ENCODE results near the gene GCC1. TPM values are rescaled to one million over a fixed set of nuclear protein-coding genes. Genes with fewer than 3 reads are reported as not detected.

Gene GCC1
- total RNA-seq, 1 donor from 2014 or later = 16.4 TPM

DNA sequence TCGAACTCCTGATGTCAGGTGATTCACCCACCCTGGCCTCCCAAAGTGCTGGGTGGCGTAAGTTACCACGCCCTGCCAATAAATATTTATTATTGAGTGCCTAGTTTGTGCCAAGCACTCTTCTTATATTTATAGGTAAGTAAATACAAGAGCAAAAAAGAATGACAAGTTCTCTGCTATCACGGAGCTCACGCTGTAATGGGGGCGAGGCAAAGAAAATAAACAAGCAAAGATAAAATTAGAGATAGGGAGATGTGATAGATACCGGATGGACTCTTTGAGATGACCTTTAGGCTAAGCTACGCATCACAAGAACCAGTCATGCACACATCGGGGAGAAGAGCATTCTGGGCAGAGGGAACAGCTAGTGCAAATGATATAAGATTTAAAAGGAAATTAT is 46.3 kb downstream of the GCC1 start:
- DNase-seq (ENCODE audit: low spot score) = no peak

DNA sequence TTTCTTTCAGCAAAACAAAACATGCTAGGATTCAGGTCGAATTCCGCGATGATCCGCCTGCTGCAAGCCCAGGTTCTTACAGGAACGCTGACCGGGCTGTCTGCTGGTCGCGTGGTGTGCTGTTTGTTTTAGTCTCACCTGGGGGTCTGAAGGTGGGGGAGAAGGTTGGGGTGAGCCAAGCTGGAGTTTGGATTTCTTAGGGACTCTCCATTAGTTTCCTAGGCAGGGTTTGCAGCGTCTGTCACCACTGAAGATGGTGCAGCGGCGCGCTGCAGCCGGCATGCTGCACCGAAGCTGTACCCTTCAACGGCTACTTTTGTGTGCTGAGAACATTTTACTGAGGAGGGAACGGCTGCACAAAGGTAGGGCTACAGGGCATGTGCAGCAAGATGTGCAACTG is 48.7 kb downstream of the GCC1 start:
- DNase-seq (ENCODE audit: low spot score) = no peak

DNA sequence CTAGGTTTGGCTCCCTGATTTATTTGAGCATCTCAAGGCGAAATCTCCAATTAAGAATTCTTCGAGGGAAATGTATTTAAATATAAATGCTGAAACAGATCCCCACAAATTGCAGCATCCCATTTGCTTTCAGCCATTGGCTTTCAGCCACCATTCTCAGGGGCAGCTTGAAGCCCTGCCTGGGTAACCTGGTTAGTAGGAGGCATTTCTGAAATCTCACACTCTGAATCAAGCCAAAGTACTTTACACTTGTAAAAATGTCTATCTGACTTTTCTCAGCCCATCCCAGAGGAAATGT is 49.1 kb downstream of the GCC1 start:
- no peak for DNase-seq (ENCODE audit: low spot score)

DNA sequence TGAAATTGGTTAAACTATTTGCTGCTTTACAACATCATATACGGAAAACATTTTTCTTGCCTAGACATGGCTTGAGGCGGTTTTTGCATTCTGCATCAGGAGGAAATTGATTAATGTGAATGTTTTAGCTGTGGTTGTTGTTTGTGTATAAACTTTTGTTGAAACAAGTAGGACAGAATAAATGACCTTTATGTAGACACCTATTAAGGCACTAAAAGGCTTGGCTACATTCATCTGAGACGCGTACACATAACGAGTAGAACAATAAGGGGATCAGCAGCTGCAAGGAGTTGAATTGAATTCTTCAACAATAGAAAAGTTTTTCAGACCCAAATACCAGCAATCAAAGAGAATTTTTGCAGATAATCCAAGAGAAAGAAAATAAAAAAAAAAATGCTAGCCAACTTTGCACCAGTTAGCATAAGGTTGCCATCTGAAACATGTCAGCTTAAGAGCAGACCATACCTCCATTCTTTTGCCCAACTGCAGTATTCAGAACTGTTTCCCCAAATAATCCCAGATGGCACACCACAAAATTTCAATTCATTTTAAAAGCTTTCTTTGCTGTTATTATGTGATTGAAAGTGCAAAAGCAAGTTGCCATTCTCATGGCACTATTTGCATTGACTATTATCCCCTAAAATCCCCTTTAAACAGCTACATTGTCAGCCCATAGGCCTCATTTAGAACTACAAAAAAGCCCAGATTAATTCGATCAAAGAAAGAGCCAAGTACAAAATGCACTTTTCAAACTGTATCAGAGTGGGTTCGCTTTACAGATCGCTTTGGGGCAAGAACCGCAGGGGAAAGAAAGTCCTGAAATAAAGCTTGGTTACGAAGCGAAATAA is 49.6 kb downstream of the GCC1 start:
- no peak for DNase-seq (ENCODE audit: low spot score)

DNA sequence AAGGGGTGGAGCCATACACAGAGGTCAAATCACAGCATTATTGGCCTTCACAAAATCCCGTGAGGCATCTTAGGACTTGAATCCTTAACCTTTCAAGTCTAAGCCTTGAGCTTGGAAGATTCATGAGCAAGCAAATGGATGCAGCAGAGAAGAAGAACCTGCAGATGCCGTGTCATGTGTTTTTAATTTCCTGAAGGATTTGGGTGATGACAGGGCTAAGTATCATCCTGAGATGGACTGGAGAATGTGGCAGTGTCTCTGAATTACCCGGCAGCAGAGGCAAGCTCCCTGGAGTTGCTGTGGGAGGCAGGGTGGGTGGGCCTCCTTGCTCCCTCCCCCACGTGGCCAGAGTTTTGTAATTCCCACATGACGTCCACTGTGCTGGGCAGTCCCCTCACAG is 50.8 kb downstream of the GCC1 start:
- no peak for DNase-seq (ENCODE audit: low spot score)

DNA sequence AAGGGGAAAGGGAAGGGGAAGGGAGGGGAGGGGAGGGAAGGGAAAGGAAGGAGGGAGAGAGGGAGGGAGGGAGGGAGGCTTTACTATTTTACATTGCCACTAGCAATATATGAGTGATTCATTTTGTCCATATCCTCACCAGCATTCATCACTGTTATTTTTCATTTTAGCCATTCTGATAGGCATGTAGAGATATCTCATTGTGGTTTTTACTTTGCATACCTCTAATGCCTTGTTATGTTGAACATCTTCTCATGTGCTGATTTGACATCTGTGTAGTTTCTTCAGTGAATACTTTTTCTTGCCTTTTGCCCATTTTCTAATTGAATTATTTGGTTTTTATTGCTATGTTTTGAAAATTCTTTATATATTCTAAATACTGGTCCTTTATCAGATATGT is 52.7 kb downstream of the GCC1 start:
- DNase-seq (ENCODE audit: low spot score) = no peak

DNA sequence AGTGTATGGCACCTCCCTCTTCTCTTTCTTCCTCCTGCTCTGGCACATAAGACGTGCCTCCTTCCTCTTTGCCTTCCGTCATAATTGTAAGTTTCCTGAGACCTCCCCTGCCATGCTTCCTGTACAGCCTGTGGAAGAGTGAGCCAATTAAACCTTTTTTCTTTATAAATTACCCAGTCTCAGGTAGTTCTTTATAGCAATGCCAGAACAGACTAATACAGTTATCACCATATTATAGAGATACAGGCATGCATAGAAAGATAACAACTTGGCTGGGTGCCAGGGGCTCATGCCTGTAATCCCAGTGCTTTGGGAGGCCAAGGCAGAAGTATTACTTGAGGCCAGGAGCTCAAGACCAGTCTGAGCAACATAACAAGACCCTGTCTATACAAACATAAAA is 53.2 kb downstream of the GCC1 start:
- no peak for DNase-seq (ENCODE audit: low spot score)

Other genes with a start within 250 kb of the GCC1 start
- 40.2 TPM for gene ZNF800, start 192.9 kb downstream of the GCC1 start, total RNA-seq
- 96.2 TPM for gene ARF5, start 2.8 kb upstream of the GCC1 start, total RNA-seq
- gene FSCN3, start 8.1 kb upstream of the GCC1 start, total RNA-seq = 0.39 TPM
- not detected for gene PAX4, start 32.5 kb upstream of the GCC1 start, total RNA-seq
- gene SND1, start 66.6 kb upstream of the GCC1 start, total RNA-seq = 193 TPM

All from mesenteric fat pad (tissue), 1 donor.